IPS DF 19.7 (cell line): Measurements from ENCODE around the gene EEA1.

ENCODE experiments used
- DNase-seq: peaks from one replicate; pipeline ENCODE4 v3.0.0-alpha.2; 2013; ENCODE audit warnings: low read depth, low spot score

The EEA1 gene

GRCh38 chr12:92938018-92938417 is 8.9 kb upstream of the EEA1 start:
- no peak for DNase-seq

- DNase-seq, result no peak
These were observed 4.5 kb upstream of the EEA1 start for GRCh38 chr12:92933606-92934005.

- DNase-seq, result no peak
These were observed 1.3 kb upstream of the EEA1 start for GRCh38 chr12:92930421-92930820.

GRCh38 chr12:92929983-92930382 is 888 bp upstream of the EEA1 start:
- no peak for DNase-seq

- no peak for DNase-seq
These were observed 604 bp downstream of the EEA1 start for GRCh38 chr12:92928421-92928961.

GRCh38 chr12:92927436-92928281 is 1.4 kb downstream of the EEA1 start:
- DNase-seq, result no peak

GRCh38 chr12:92927055-92927435 is 2.0 kb downstream of the EEA1 start:
- no peak for DNase-seq

GRCh38 chr12:92926549-92926948 is 2.5 kb downstream of the EEA1 start:
- DNase-seq, result no peak

GRCh38 chr12:92921877-92922276 is 7.2 kb downstream of the EEA1 start:
- DNase-seq, result no peak

- no peak for DNase-seq
These were observed 13.7 kb downstream of the EEA1 start for GRCh38 chr12:92915365-92915764.

- DNase-seq, result no peak
These were observed 14.9 kb downstream of the EEA1 start for GRCh38 chr12:92914170-92914569.

GRCh38 chr12:92912672-92913071 is 16.4 kb downstream of the EEA1 start:
- no peak for DNase-seq

GRCh38 chr12:92912052-92912451 is 17.0 kb downstream of the EEA1 start:
- DNase-seq, result no peak

- DNase-seq, result no peak
These were observed 17.8 kb downstream of the EEA1 start for GRCh38 chr12:92911339-92911738.

- no peak for DNase-seq
These were observed 21.0 kb downstream of the EEA1 start for GRCh38 chr12:92908108-92908507.

GRCh38 chr12:92905811-92906554 is 23.1 kb downstream of the EEA1 start:
- no peak for DNase-seq

GRCh38 chr12:92905258-92905810 is 23.8 kb downstream of the EEA1 start:
- DNase-seq, result no peak

- DNase-seq, result no peak
These were observed 28.2 kb downstream of the EEA1 start for GRCh38 chr12:92900941-92901340.

GRCh38 chr12:92899386-92900001 is 29.6 kb downstream of the EEA1 start:
- peak; percentile 17 for DNase-seq

- no peak for DNase-seq
These were observed 30.3 kb downstream of the EEA1 start for GRCh38 chr12:92898755-92899154.

GRCh38 chr12:92897844-92898243 is 31.3 kb downstream of the EEA1 start:
- no peak for DNase-seq

GRCh38 chr12:92890601-92891106 is 38.4 kb downstream of the EEA1 start:
- DNase-seq, result no peak
